Spleen (tissue), 11 donors: ENCODE data around the gene SHMT2. TPM values are rescaled to one million over a fixed set of nuclear protein-coding genes. Genes with fewer than 3 reads are reported as not detected.

Experiments used
- DNase-seq: peaks from one replicate; pipeline ENCODE4 v3.0.0-alpha.2; 2020
- H3K27ac ChIP-seq, 8 donors: fragments of 200-600 bp; sonication (generic) in 7 of 8; 1 replicate in 4 of 8; 2 replicates in 4 of 8; pipeline versions ENCODE4 v1.5.0 to v1.8.0; 2016 to 2021; ENCODE audit warnings: inconsistent platforms in 4 of 8, mild to moderate bottlenecking in 4 of 8, moderate library complexity in 1 of 8
- H3K27me3 ChIP-seq, 7 donors: fragments of 200-600 bp; sonication (generic) in 6 of 7; replicated peaks in 1 of 7; 1 replicate in 4 of 7; 2 replicates in 3 of 7; pipeline versions ENCODE4 v1.5.0 to v1.8.0; 2016 to 2021; ENCODE audit warnings: inconsistent platforms in 3 of 7, mild to moderate bottlenecking in 1 of 7
- H3K36me3 ChIP-seq, 6 donors: fragments of 200-600 bp; sonication (generic) in 5 of 6; 1 replicate in 4 of 6; 2 replicates in 2 of 6; pipeline versions ENCODE4 v1.5.0 to v1.8.0; 2016 to 2021; ENCODE audit warnings: inconsistent platforms in 2 of 6
- H3K4me1 ChIP-seq, 6 donors: fragments of 200-600 bp; sonication (generic) in 5 of 6; 1 replicate in 3 of 6; 2 replicates in 3 of 6; pipeline versions ENCODE4 v1.5.0 to v1.8.0; 2016 to 2021; ENCODE audit warnings: inconsistent platforms in 3 of 6
- H3K4me3 ChIP-seq, 8 donors: fragments of 200-600 bp; sonication (generic) in 7 of 8; 1 replicate in 4 of 8; 2 replicates in 4 of 8; pipeline versions ENCODE4 v1.5.0 to v1.8.0; 2016 to 2021; ENCODE audit warnings: inconsistent platforms in 4 of 8, mild to moderate bottlenecking in 4 of 8, moderate library complexity in 2 of 8
- H3K9me3 ChIP-seq, 8 donors: fragments of 200-600 bp; sonication (generic) in 7 of 8; 1 replicate in 4 of 8; 2 replicates in 4 of 8; pipeline versions ENCODE4 v1.5.0 to v1.8.0; 2016 to 2021; ENCODE audit warnings: inconsistent platforms in 4 of 8
- POLR2A ChIP-seq, 3 donors: fragments of 450-650 bp; IDR thresholded peaks; one replicate each; pipeline ENCODE4 v1.5.1; 2017; ENCODE audit warnings: antibody characterized with exemption in 3 of 3, mild to moderate bottlenecking in 1 of 3
- POLR2AphosphoS5 ChIP-seq, 3 donors: sonication (generic); formaldehyde crosslinking; IDR thresholded peaks; one replicate each; pipeline ENCODE4 v1.5.1; 2017; ENCODE audit warnings: antibody characterized with exemption in 3 of 3
- WGBS, 5 donors: extraction: QIAGEN DNeasy Blood & Tissue Kit in 3 of 5; methylation state at CpG; one replicate each; pipeline versions ENCODE4 v1.1.5 to v1.1.7; 2013 to 2018; 5-methylcytosine and 5-hydroxymethylcytosine counted together
- intact Hi-C: fragments of 100-400 bp; cut with DNase I; formaldehyde crosslinking; loops from one replicate; pipeline ENCODE4 v1.15.0; 2023; ENCODE audit warnings: low total_unique reads
- polyA plus RNA-seq, 3 donors: library from polyadenylated mRNA; stranded (reverse); fragments of 200-250 nt; gene quantifications; one replicate each; pipeline ENCODE4 v1.2.1, GENCODE V29; 2013
- total RNA-seq, 7 donors: library from RNA; depleted of rRNA in 3 of 7; stranded (reverse); fragments of >200 nt in 3 of 7; fragmentation: NEBNext Ultra II Directional in 4 of 7; extraction: Animal tissue kit (Norgen Biotek cat#: 25700) in 4 of 7; gene quantifications; one replicate each; pipeline versions ENCODE4 v1.1.0 to v1.2.1, GENCODE V29; 2016 to 2021
- TF ChIP-seq, protein P1 (sequence below), 11 experiments: fragments of 200-600 bp in 7 of 11; fragments of 450-650 bp in 4 of 11; sonication (generic) in 4 of 11; IDR thresholded peaks in 8 of 11; conservative IDR thresholded peaks in 3 of 11; 1 replicate in 7 of 11; 2 replicates in 4 of 11; pipeline versions ENCODE4 v1.4.0 to v1.8.0; 2016 to 2021; ENCODE audit warnings: antibody characterized with exemption in 11 of 11, inconsistent platforms in 4 of 11, mild to moderate bottlenecking in 1 of 11
- donor health status: healthy with polysubstance abuse.
- donor health status: DM: no; HTN: no; CAD: no; lungs with moderate emphysema.
- donor health status: DM: no; HTN: no; CAD: no.
- donor health status: Bipolar disorder and iron deficiency.
- donor health status: healthy.
- donor health status: DM: no; HTN: no; CAD: no.
- donor health status: DM: yes; HTN: yes; CAD: no.

Gene SHMT2
- total and polyA plus RNA-seq, 10 donors = 47.3 to 86.6 (median 62.9) TPM

DNA sequence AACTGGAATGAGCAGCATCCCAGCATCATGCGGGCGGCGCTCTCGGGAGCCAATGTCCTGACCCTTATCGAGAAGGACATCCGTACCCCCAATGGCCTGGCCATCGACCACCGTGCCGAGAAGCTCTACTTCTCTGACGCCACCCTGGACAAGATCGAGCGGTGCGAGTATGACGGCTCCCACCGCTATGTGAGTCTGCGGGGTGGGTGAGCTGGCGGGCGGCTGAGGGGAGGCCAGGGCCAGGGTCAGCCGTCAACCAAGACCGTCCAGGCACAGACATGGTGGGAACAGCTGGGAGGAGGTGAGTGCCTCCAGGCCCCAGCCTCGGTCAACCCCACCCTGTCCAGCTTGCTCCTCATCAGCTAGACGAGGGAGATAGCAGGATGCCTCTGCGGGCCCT lies 38.7 kb upstream of the SHMT2 start:
- Histone ChIP-seq H3K4me1 (no peaks in the 10 kb centered on the region), H3K9me3 (no peaks in the 10 kb centered on the region), H3K27ac (no peak overlapping the region), H3K27me3 (no peaks in the 10 kb centered on the region), H3K36me3 (peaks cover 0 to 100% (median 25%) of the 10 kb centered on the region in 6 donors), H3K4me3 (no peak overlapping the region)
- intact Hi-C loops = no loop called here
- DNase-seq = no peak
- WGBS, 5 donors = 93 to 98% (median 95%) methylated on average over 16 to 23 of the region's 23 CpGs
- TF ChIP-seq POLR2A (IDR thresholded peaks at IDR 0.05) = no peak
- no peak for TF ChIP-seq POLR2AphosphoS5 (IDR thresholded peaks at IDR 0.05)
- TF ChIP-seq, protein P1, sequence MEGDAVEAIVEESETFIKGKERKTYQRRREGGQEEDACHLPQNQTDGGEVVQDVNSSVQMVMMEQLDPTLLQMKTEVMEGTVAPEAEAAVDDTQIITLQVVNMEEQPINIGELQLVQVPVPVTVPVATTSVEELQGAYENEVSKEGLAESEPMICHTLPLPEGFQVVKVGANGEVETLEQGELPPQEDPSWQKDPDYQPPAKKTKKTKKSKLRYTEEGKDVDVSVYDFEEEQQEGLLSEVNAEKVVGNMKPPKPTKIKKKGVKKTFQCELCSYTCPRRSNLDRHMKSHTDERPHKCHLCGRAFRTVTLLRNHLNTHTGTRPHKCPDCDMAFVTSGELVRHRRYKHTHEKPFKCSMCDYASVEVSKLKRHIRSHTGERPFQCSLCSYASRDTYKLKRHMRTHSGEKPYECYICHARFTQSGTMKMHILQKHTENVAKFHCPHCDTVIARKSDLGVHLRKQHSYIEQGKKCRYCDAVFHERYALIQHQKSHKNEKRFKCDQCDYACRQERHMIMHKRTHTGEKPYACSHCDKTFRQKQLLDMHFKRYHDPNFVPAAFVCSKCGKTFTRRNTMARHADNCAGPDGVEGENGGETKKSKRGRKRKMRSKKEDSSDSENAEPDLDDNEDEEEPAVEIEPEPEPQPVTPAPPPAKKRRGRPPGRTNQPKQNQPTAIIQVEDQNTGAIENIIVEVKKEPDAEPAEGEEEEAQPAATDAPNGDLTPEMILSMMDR (IDR thresholded peaks at IDR 0.05 in 8 of 11, conservative IDR thresholded peaks at IDR 0.05 in 3 of 11) = no peak

DNA sequence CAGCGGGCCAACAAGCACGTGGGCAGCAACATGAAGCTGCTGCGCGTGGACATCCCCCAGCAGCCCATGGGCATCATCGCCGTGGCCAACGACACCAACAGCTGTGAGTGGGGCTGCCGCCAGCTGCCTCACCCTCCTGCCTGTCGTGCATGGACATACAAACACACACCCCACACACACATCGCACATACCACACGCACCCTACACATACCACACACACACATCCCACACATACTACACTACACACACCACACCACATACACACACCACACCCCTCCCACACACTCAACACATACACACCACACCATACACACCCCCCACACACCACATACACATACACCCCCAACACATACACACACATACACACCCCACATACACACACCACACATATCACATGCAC lies 38.1 kb upstream of the SHMT2 start:
- Histone ChIP-seq H3K9me3 (no peaks in the 10 kb centered on the region), H3K4me3 (no peak overlapping the region), H3K27me3 (no peaks in the 10 kb centered on the region), H3K36me3 (peaks cover 0 to 100% (median 26%) of the 10 kb centered on the region in 6 donors), H3K4me1 (no peaks in the 10 kb centered on the region), H3K27ac (no peak overlapping the region)
- no peak for DNase-seq
- TF ChIP-seq, protein P1 (IDR thresholded peaks at IDR 0.05 in 8 of 11, conservative IDR thresholded peaks at IDR 0.05 in 3 of 11) = no peak
- TF ChIP-seq POLR2A (IDR thresholded peaks at IDR 0.05) (no peak), POLR2AphosphoS5 (IDR thresholded peaks at IDR 0.05) (no peak)
- intact Hi-C loops = no loop called here
- 89 to 95% (median 92%) methylated on average over 11 of the region's 11 CpGs for WGBS, 5 donors

GRCh38 chr12:57192920-57193319 lies 36.6 kb upstream of the SHMT2 start:
- Histone ChIP-seq H3K9me3 (no peaks in the 10 kb centered on the region), H3K27ac (no peak overlapping the region), H3K4me1 (no peaks in the 10 kb centered on the region), H3K4me3 (no peak overlapping the region), H3K27me3 (no peaks in the 10 kb centered on the region), H3K36me3 (peaks cover 0 to 100% (median 36%) of the 10 kb centered on the region in 6 donors)
- WGBS, 5 donors = 83 to 94% (median 90%) methylated on average over 15 to 16 of the region's 16 CpGs
- intact Hi-C loops = no loop called here
- no peak for DNase-seq
- TF ChIP-seq, protein P1 (IDR thresholded peaks at IDR 0.05 in 8 of 11, conservative IDR thresholded peaks at IDR 0.05 in 3 of 11) = no peak
- no peak for TF ChIP-seq POLR2A (IDR thresholded peaks at IDR 0.05)
- TF ChIP-seq POLR2AphosphoS5 (IDR thresholded peaks at IDR 0.05) = no peak

DNA sequence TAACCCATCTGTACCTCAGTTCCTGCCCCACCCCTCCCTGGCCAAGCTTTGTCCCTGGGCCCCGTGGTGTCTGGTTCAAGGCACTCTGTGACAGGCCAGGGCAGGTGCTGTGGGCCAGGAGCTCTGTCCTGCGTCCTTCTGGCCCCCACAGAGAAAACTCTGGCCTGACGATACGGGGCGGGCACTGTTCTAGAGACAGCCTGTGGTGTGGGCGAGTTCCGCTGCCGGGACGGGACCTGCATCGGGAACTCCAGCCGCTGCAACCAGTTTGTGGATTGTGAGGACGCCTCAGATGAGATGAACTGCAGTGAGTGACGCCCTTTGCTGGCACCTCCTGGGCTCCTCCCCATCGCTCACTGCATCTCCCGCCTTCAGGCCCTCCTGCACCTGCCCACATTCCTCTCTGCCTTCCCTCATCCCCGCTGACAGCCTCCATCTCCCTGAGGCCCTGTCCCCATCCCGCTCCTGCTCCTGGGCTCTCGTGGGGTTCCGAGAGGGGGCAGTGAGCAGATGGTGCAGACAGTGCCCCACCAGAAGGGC lies 35.7 kb upstream of the SHMT2 start:
- TF ChIP-seq POLR2AphosphoS5 (IDR thresholded peaks at IDR 0.05) (no peak), POLR2A (IDR thresholded peaks at IDR 0.05) (no peak)
- TF ChIP-seq, protein P1 (IDR thresholded peaks at IDR 0.05 in 8 of 11, conservative IDR thresholded peaks at IDR 0.05 in 3 of 11) = no peak
- Histone ChIP-seq H3K4me1 (no peaks in the 10 kb centered on the region), H3K9me3 (no peaks in the 10 kb centered on the region), H3K4me3 (no peak overlapping the region), H3K27me3 (no peaks in the 10 kb centered on the region), H3K36me3 (peaks cover 0 to 100% (median 40%) of the 10 kb centered on the region in 6 donors), H3K27ac (no peak overlapping the region)
- intact Hi-C loops = no loop called here
- DNase-seq = no peak
- WGBS, 5 donors = 81 to 90% (median 85%) methylated on average over 17 to 19 of the region's 19 CpGs
